Esophagus squamous epithelium (tissue), 5 donors: ENCODE data around the gene DAG1. TPM values are rescaled to one million over a fixed set of nuclear protein-coding genes. Genes with fewer than 3 reads are reported as not detected.

Source experiments
- DNase-seq: peaks from one replicate; lab custom pipeline; 2025; lab: John Stamatoyannopoulos, UW
- H3K27ac ChIP-seq, 4 donors: fragments of 200-600 bp; sonication (generic); one replicate each; pipeline ENCODE4 v1.5.1; 2016 to 2019; ENCODE audit warnings: mild to moderate bottlenecking in 1 of 4
- H3K27me3 ChIP-seq, 4 donors: fragments of 200-600 bp; sonication (generic); 1 replicate in 3 of 4; 2 replicates in 1 of 4; pipeline versions ENCODE4 v1.5.1 to v1.6.0; 2017 to 2021; ENCODE audit warnings: antibody characterized with exemption in 1 of 4
- H3K36me3 ChIP-seq, 3 donors: fragments of 200-600 bp; sonication (generic); one replicate each; pipeline ENCODE4 v1.5.1; 2016 to 2019
- H3K4me1 ChIP-seq, 3 donors: fragments of 200-600 bp; sonication (generic); one replicate each; pipeline ENCODE4 v1.5.1; 2017 to 2019
- H3K4me3 ChIP-seq, 4 donors: fragments of 200-600 bp; sonication (generic); 1 replicate in 3 of 4; 2 replicates in 1 of 4; pipeline ENCODE4 v1.5.1; 2016 to 2019; ENCODE audit warnings: mild to moderate bottlenecking in 2 of 4, moderate library complexity in 1 of 4
- H3K9me3 ChIP-seq, 3 donors: fragments of 200-600 bp; sonication (generic); one replicate each; pipeline ENCODE4 v1.5.1; 2016 to 2019
- CTCF ChIP-seq, 6 experiments: fragments of 450-650 bp in 4 of 6; fragments of 200-600 bp in 2 of 6; sonication (generic) in 2 of 6; IDR thresholded peaks; one replicate each; pipeline ENCODE4 v1.5.1; 2016 to 2019; ENCODE audit warnings: antibody characterized with exemption in 6 of 6, mild to moderate bottlenecking in 4 of 6, moderate library complexity in 4 of 6
- POLR2A ChIP-seq, 4 donors: fragments of 450-650 bp; IDR thresholded peaks; one replicate each; pipeline ENCODE4 v1.6.1; 2017; ENCODE audit warnings: antibody characterized with exemption in 4 of 4, mild to moderate bottlenecking in 4 of 4, moderate library complexity in 3 of 4
- WGBS, 2 donors: methylation state at CpG; one replicate each; pipeline ENCODE4 v1.1.5; 2018; 5-methylcytosine and 5-hydroxymethylcytosine counted together
- intact Hi-C: fragments of 100-400 bp; cut with DNase I; formaldehyde crosslinking; loops from one replicate; pipeline ENCODE4 v1.15.0; 2022
- total RNA-seq, 4 donors: library from RNA; depleted of rRNA; stranded (reverse); fragments of >200 nt; gene quantifications; one replicate each; pipeline ENCODE4 v1.1.0, GENCODE V29; 2016
- donor health status: DM: yes; HTN: yes; CAD: no.

DAG1 gene
- total RNA-seq, 4 donors from 2014 or later = 36.2 to 74.2 (median 51.3) TPM

- Histone ChIP-seq H3K27ac (peak overlapping the region in 2 of 4 donors; percentile 19 to 30), H3K4me1 (peaks cover 5 to 29% (median 7%) of the 10 kb centered on the region in 3 donors), H3K27me3 (no peaks in the 10 kb centered on the region), H3K4me3 (no peak overlapping the region), H3K9me3 (no peaks in the 10 kb centered on the region), H3K36me3 (peaks cover 0 to 68% (median 0%) of the 10 kb centered on the region in 3 donors)
- WGBS, 2 donors = 89 to 98% methylated on average over 4 to 6 of the region's 6 CpGs
- no peak for DNase-seq
- intact Hi-C loops = no loop called here
- TF ChIP-seq CTCF (IDR thresholded peaks at IDR 0.05) (no peak), POLR2A (IDR thresholded peaks at IDR 0.05) (no peak)
Observed at GRCh38 chr3:49519296-49519695, 49.2 kb downstream of the DAG1 start.

GRCh38 chr3:49519916-49520385, 49.9 kb downstream of the DAG1 start:
- WGBS, 2 donors = 86 to 100% methylated on average over 1 to 2 of the region's 2 CpGs
- Histone ChIP-seq H3K4me1 (peaks cover 7 to 35% (median 11%) of the 10 kb centered on the region in 3 donors), H3K27ac (no peak overlapping the region), H3K4me3 (no peak overlapping the region), H3K9me3 (no peaks in the 10 kb centered on the region), H3K27me3 (no peaks in the 10 kb centered on the region), H3K36me3 (peaks cover 0 to 68% (median 0%) of the 10 kb centered on the region in 3 donors)
- no peak for DNase-seq
- intact Hi-C loops = no loop called here
- TF ChIP-seq POLR2A (IDR thresholded peaks at IDR 0.05) = no peak
- no peak for TF ChIP-seq CTCF (IDR thresholded peaks at IDR 0.05)

DNA sequence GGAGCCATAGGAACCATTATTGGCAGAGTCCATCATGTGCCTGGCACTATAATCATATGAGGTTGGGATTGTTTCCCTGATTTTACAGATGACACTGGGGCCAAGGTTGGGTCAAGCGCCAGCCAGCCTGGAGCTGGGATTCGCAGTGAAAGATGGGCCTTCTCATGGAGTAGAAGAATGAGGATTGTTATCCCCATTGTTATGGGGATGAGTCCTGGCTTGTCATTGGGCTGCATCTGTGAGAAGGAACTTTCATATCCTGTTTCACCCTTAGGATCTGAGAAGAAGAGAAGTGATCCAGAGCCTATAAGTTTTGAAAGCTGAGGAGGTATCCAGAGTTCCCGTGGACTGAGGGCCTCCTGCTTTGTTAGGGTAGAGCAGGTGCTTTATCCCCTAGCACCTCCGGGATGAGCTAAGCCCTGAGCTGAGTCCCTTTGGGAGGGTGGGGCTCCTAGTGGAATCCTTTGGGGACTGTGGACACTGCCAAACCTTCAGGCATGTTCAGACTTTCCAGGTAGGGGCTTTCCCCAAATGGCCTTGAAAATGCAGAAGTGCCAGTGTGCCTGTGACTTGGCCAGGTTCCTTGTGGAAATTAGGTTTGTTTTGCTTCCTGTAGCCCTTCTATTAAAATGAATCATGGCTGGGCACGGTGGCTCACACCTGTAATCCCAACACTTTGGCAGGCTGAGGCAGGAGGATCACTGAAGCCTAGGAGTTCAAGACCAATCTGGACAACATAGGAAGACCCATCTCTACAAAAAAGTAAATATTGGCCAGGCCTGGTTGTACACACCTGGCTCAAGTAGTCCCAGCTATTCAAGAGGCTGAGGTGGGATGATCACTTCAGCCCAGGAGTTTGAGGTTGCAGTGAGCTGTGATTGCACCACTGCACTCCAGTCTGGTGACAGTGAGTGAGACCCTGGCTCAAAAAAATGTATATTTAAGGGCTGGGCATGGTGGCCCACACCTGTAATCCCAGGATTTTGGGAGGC, 54.0 kb downstream of the DAG1 start:
- intact Hi-C loops = no loop called here
- no peak overlapping the region for H3K4me3 ChIP-seq

DNA sequence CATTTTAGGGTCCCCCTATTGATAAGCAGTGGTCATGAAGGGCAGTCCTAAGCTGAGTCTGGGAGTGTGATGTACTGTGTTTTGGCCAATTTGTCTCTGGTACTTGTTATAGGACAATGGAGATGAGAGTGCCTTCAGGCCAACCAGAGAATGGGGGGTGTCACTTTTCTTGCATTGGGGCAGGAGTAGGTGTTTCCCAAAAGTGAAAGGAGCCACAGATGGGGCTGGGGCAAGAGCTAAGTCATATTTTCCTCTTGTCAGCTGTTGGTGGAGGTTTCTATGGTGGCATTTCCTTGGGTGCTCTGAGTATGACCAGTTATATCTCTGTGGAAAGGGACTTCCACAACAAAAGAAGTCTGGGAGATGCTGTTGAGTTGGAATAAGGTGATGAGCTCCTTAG, 59.5 kb downstream of the DAG1 start:
- Histone ChIP-seq H3K36me3 (peaks cover 8 to 51% (median 29%) of the 10 kb centered on the region in 3 donors), H3K4me1 (peaks cover 0 to 9% (median 3%) of the 10 kb centered on the region in 3 donors), H3K27ac (no peak overlapping the region), H3K4me3 (no peak overlapping the region), H3K27me3 (no peaks in the 10 kb centered on the region), H3K9me3 (no peaks in the 10 kb centered on the region)
- no peak for DNase-seq
- intact Hi-C loops = no loop called here
- no peak for TF ChIP-seq POLR2A (IDR thresholded peaks at IDR 0.05)
- no peak for TF ChIP-seq CTCF (IDR thresholded peaks at IDR 0.05)

More for the DNA sequence above, 54.0 kb downstream of the DAG1 start:
- no peaks in the 10 kb centered on the region for H3K27me3 ChIP-seq
- H3K9me3 ChIP-seq = no peaks in the 10 kb centered on the region
- H3K27ac ChIP-seq = peak overlapping the region; percentile 19 to 63 (median 38)
- WGBS, 2 donors = 32 to 48% methylated on average over 5 of the region's 5 CpGs
- DNase-seq = no peak
- TF ChIP-seq CTCF (IDR thresholded peaks at IDR 0.05) (no peak), POLR2A (IDR thresholded peaks at IDR 0.05) (no peak)
- H3K4me1 ChIP-seq = peaks cover 7 to 38% (median 11%) of the 10 kb centered on the region in 3 donors
- peaks cover 0 to 30% (median 0%) of the 10 kb centered on the region in 3 donors for H3K36me3 ChIP-seq

DNA sequence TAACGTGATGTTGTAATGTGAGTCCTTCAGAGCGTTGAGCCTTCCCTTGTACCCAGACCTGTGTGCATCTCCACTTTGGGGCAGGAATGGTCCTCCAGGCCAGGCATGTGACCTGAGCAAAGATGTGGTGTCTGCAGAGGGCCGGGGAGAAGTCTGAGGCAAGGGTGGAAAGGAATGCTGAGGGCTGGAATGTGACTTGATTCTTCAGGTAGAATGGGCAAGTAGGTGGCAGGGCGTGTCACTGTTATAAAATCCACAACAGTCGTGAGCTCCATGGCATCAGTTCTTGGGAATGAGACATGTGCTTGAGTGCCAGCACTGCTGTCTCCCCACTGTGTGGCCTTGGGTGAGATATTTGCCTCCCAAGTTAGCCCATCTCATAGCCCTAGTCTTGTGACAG, 60.2 kb downstream of the DAG1 start:
- H3K4me1 ChIP-seq = peaks cover 0 to 9% (median 0%) of the 10 kb centered on the region in 3 donors
- H3K27ac ChIP-seq = no peak overlapping the region
- TF ChIP-seq POLR2A (IDR thresholded peaks at IDR 0.05) (no peak), CTCF (IDR thresholded peaks at IDR 0.05) (no peak)
- H3K27me3 ChIP-seq = no peaks in the 10 kb centered on the region
- peaks cover 8 to 50% (median 29%) of the 10 kb centered on the region in 3 donors for H3K36me3 ChIP-seq
- intact Hi-C loops = no loop called here
- 78 to 81% methylated on average over 4 to 5 of the region's 5 CpGs for WGBS, 2 donors
- DNase-seq = no peak
- no peak overlapping the region for H3K4me3 ChIP-seq
- H3K9me3 ChIP-seq = no peaks in the 10 kb centered on the region
